Ovary (tissue), 3 donors: ENCODE measurements around the gene NBPF3.

ENCODE experiments used
- EP300 ChIP-seq: sonication (generic); formaldehyde crosslinking; IDR thresholded peaks from one replicate; pipeline ENCODE4 v1.6.1; 2017; ENCODE audit warnings: antibody characterized with exemption
- POLR2A ChIP-seq: fragments of 450-650 bp; IDR thresholded peaks from one replicate; pipeline ENCODE4 v1.6.1; 2017; ENCODE audit warnings: antibody characterized with exemption, mild to moderate bottlenecking, moderate library complexity
- TF ChIP-seq, protein P1 (sequence below), 3 donors: fragments of 450-650 bp in 2 of 3; fragments of 200-600 bp in 1 of 3; IDR thresholded peaks; one replicate each; pipeline versions ENCODE4 v1.5.1 to v1.8.0; 2016 to 2022; ENCODE audit warnings: antibody characterized with exemption in 3 of 3, mild to moderate bottlenecking in 1 of 3
- donor health status: DM: no; HTN: no; CAD: no.

DNA sequence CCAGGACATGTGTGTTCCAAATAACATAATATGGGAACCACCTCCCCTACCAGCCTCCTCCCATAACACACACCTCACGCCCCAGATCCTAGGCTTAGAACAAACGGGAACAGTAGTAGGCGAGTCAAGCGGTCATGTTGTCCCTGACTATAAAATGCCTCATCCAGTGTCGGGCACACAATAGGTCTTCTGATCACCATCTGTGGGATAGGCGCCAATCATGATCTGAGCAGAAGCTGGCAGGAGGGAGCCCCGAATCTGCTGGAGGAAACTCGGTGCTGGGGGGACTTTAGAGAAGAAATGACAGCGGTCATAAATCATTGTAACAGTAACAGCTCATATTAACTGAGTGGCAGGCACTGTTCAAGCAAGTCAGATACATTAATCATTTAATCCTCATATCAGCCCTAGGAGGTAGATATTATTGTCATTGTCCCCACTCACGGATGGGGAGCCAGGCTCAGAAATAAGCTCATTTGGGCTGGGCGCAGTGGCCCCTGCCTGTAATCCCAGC, 82.6 kb downstream of the NBPF3 start:
- TF ChIP-seq, protein P1, sequence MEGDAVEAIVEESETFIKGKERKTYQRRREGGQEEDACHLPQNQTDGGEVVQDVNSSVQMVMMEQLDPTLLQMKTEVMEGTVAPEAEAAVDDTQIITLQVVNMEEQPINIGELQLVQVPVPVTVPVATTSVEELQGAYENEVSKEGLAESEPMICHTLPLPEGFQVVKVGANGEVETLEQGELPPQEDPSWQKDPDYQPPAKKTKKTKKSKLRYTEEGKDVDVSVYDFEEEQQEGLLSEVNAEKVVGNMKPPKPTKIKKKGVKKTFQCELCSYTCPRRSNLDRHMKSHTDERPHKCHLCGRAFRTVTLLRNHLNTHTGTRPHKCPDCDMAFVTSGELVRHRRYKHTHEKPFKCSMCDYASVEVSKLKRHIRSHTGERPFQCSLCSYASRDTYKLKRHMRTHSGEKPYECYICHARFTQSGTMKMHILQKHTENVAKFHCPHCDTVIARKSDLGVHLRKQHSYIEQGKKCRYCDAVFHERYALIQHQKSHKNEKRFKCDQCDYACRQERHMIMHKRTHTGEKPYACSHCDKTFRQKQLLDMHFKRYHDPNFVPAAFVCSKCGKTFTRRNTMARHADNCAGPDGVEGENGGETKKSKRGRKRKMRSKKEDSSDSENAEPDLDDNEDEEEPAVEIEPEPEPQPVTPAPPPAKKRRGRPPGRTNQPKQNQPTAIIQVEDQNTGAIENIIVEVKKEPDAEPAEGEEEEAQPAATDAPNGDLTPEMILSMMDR (IDR thresholded peaks at IDR 0.05), result no peak
- TF ChIP-seq EP300 (no peak), POLR2A (no peak)
